Epithelial cell of proximal tubule (primary cell): ENCODE results near the gene TNFRSF12A. TPM values are rescaled to one million over a fixed set of nuclear protein-coding genes. Genes with fewer than 3 reads are reported as not detected.

ENCODE experiments used
- DNase-seq: peaks from one replicate; pipeline ENCODE4 v3.0.0-alpha.2; 2011; ENCODE audit warnings: low read depth
- H3K4me3 ChIP-seq: 2 replicates; pipeline ENCODE4 v1.5.1; 2011; ENCODE audit warnings: low read depth, mild to moderate bottlenecking, low read length
- total RNA-seq: library from RNA; depleted of rRNA; stranded (reverse); fragments of >200 nt; gene quantifications from 2 replicates; pipeline ENCODE4 v1.2.3, GENCODE V29; 2015
- TF ChIP-seq, protein P1 (sequence below): conservative IDR thresholded peaks from 2 replicates; pipeline ENCODE4 v1.5.1; 2012; ENCODE audit warnings: low read depth, mild to moderate bottlenecking, low read length

Gene TNFRSF12A
- total RNA-seq, 1 donor from 2014 or later, result 451 TPM

DNA sequence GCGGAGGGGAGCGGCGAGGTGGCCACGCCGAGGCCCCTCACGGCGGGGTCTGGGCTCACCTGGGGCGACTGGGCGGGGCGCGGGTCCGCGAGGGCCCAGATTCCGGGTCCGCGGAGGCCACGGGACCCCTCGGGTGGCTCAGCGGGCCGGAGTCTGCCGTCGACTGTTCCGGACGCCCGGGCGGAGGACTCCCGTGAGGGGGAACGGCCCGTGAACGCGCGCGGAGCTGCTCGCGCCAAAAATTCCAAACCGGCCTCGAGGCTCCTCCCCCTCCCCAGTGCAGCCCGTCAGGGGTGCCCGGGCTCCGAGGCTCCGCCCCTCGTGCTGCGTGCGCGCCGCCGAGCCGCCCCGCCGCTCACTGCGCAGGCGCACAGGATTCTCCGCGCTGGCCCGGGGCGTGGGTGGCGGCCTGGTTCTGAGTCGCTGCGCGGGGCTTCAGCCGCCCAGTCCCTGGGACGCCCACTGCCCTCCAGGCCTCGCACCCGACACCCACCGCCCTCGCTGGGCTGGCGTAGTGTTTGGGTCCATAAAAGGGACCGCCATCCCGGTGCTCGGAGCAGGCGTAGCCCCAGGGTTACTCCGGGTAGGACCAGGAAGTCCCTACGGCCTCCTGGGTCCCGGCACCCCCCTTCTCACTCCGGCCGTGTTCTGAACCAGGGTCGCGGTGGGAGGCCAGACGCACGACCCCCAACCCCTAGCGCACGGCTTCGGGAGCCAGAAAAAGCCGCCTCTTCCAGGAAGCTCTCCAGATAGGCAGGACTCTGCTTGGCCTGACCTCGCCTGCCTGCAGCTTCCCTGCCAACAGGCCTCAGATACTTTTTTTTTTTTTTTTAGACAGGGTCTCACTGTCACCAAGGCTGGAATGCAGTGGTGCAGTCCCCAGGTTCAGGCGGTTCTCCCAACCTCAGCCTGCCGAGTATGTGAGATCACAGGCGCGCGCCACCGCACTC is 39.7 kb upstream of the TNFRSF12A start, which contains the start of gene PKMYT1:
PKMYT1 (minus strand) TSS at position 220 of the 950 bp plus-strand sequence. CDS start 789 bp downstream, outside the sequence.
- peak within 1 kb of the TSS; percentile 90 for H3K4me3 ChIP-seq
- TF ChIP-seq, protein P1, sequence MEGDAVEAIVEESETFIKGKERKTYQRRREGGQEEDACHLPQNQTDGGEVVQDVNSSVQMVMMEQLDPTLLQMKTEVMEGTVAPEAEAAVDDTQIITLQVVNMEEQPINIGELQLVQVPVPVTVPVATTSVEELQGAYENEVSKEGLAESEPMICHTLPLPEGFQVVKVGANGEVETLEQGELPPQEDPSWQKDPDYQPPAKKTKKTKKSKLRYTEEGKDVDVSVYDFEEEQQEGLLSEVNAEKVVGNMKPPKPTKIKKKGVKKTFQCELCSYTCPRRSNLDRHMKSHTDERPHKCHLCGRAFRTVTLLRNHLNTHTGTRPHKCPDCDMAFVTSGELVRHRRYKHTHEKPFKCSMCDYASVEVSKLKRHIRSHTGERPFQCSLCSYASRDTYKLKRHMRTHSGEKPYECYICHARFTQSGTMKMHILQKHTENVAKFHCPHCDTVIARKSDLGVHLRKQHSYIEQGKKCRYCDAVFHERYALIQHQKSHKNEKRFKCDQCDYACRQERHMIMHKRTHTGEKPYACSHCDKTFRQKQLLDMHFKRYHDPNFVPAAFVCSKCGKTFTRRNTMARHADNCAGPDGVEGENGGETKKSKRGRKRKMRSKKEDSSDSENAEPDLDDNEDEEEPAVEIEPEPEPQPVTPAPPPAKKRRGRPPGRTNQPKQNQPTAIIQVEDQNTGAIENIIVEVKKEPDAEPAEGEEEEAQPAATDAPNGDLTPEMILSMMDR, result no peak
- no peak for DNase-seq

DNA sequence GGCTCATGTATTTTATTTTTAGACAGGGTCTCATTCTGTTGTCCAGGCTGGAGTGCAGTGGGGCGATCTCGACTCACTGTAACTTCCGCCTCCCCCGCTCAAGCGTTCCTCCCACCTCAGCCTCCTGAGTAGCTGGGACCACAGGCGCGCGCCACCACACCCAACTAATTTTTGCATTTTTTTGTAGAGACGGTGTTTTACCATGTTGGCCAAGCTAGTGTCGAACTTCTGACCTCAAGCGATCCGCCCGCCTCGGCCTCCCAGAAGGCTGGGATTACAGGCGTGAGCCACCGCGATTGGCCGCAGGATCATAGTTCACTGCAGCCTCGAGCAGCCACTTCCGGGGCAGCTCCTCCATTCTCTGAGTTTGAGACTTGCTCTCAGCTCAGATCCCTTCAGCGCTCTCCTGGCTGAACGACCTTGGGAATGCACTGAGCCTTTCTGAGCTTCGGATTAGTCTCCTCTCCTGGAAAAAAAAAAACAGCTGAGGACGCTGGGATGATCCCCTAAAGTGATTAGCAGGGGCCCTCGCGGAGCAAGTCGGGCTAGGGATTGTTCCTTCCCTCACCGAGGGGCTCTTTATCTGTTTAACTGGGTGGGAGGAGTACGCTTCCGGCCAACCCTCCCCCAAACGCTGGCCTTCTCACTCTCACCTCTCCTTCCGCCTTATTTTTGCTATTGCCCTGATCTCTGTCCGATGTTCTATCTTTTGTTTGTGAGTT is 38.8 kb upstream of the TNFRSF12A start:
- TF ChIP-seq, protein P1, result no peak
- no peak for DNase-seq
- peak overlapping the region; percentile 90 for H3K4me3 ChIP-seq

DNA sequence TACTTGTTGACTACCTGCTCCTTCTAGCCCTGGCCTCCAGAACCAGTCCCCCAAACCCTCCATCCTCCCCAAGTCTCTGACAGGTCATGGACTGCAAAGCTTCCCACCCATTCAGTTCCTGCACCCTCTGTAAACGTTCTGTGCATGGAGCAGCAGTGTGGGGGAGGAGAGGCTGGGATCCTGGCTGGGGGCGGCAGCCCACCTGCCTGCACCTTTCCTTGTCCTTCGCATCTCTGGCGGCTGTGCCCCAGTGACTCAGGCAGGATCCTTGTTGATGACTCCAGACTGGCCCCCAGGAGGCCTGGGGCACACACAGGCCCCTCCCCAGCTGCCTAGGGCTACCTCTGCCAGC is 38.3 kb upstream of the TNFRSF12A start:
- TF ChIP-seq, protein P1, result no peak
- no peak for DNase-seq
- H3K4me3 ChIP-seq, result no peak overlapping the region

DNA sequence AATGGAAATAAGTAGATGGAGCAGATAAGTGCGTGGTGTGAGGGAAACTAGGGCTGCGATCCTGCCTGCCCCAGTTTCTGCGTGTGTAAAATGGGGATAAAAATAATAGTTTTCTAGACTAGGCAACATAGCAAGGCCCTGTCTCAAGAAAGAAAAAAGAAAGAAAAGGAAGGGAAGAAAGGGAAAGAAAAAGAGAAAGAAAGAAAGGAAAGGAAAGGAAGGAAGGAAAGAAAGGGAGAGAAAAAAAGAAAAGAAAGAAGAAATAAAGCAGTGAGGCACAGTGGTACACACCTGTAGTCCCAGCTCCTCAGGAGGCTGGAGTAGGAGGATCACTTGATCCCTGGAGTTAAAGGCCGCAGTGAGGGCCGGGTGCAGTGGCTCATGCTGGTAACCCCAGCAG is 37.8 kb upstream of the TNFRSF12A start:
- TF ChIP-seq, protein P1, result no peak
- no peak overlapping the region for H3K4me3 ChIP-seq
- DNase-seq, result no peak

DNA sequence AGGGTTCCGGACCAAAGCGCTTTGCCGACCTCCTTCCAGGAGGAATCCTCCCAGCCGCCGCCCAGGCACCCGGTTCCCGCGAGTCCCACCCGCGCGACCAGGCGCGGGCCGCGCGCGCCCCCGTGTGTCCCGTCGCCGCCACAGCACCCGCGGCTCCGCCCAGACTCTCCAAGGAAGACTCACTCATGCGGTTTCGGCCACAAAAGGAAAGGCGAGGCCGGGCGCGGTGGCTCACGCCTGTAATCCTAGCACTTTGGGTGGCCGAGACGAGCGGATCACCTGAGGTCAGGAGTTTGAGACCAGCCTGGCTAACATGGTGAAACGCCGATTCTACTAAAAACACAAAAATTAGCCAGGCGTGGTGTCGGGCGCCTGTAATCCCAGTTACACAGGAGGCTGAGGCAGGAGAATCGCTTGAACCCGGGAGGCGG is 36.4 kb upstream of the TNFRSF12A start:
- peak overlapping the region; percentile 46 for H3K4me3 ChIP-seq
- DNase-seq, result no peak

DNA sequence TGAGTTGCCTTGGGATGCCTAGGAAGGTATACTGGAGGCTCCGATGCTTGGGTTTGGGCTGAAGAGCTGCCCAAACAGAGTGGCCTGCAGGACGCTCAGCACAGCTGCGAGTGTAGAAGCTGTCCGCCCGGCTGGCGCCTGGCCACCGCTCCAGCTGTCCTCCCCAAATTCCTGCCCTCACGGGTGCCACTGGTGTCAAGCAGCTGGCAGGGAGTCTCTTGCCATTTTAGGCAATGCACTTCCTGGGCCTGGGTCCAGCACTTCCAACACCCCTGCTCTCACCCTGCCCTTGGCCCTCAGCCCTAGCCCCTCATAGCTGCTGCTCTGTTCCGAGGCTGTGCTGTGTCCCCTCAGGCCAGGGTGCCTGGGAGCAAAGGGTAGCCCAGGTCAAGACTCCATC is 34.7 kb upstream of the TNFRSF12A start:
- no peak for DNase-seq
- TF ChIP-seq, protein P1, result no peak
- no peak overlapping the region for H3K4me3 ChIP-seq

More for the DNA sequence above, 36.4 kb upstream of the TNFRSF12A start:
- TF ChIP-seq, protein P1, result peak; percentile 76
